ENCODE measurements around the gene FBLL1.
"Not testable (repeated sequence)": the region's sequence is repeated elsewhere in the genome, so short reads cannot be mapped to it uniquely, and the experiment has no call there.

FBLL1 gene

GRCh38 chr5:168528521-168529373, at the start of gene FBLL1:
TSS of gene FBLL1 (plus strand) at chr5:168529305. CDS start at chr5:168529505, 200 bp downstream.
- peak; percentile 42 for DNase-seq (ENCODE audit: low spot score)

DNA sequence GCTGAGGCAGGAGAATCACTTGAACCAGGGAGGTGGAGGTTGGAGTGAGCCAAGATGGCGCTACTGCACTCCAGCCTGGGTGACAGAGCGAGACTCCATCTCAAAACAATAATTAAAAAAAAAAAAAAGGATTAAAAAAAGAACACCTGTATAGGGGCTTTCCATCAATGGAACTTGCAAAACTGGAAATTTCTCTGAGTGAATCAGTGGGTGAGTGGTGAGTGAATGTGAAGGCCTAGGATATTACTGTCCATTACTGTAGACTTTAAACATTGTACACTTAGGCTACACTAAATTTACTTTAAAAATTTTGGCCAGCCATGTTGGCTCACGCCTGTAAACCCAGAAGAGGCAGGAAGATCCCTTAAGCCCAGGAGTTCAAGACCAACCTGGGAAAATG, 48.5 kb upstream of the FBLL1 start:
- no peak for DNase-seq (ENCODE audit: low spot score)

- DNase-seq (ENCODE audit: low spot score), result no peak
Observed at GRCh38 chr5:168481330-168481788, 47.7 kb upstream of the FBLL1 start.

GRCh38 chr5:168482361-168482760, 46.7 kb upstream of the FBLL1 start:
- no peak for DNase-seq (ENCODE audit: low spot score)

- DNase-seq (ENCODE audit: low spot score), result peak; percentile 96
Observed at GRCh38 chr5:168486136-168486879, 42.8 kb upstream of the FBLL1 start, which contains the start of gene RARS1. TSS of gene RARS1 (plus strand) at chr5:168486471. CDS start at chr5:168486499, 28 bp downstream.

DNA sequence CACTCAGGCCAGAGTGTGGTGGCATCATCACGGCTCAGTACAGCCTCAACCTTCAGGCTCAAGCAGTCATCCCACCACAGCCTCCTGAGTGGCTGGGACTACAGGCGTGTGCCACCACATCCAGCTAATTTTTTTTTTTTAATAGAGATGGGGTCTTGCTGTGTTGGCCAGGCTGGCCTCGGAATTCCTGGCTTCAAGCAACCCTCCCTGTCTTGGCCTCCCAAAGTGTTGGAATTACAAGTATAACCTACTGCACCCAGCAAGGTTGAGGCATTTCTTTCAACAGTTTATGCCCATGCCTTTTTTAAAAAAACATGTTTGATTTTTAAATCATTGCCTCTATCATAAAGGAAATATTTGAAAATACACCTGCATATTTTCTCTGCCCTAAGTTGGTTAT, 40.0 kb upstream of the FBLL1 start:
- DNase-seq (ENCODE audit: low spot score), result no peak

- DNase-seq (ENCODE audit: low spot score), result no peak
Observed at GRCh38 chr5:168494057-168494555, 35.0 kb upstream of the FBLL1 start.

DNA sequence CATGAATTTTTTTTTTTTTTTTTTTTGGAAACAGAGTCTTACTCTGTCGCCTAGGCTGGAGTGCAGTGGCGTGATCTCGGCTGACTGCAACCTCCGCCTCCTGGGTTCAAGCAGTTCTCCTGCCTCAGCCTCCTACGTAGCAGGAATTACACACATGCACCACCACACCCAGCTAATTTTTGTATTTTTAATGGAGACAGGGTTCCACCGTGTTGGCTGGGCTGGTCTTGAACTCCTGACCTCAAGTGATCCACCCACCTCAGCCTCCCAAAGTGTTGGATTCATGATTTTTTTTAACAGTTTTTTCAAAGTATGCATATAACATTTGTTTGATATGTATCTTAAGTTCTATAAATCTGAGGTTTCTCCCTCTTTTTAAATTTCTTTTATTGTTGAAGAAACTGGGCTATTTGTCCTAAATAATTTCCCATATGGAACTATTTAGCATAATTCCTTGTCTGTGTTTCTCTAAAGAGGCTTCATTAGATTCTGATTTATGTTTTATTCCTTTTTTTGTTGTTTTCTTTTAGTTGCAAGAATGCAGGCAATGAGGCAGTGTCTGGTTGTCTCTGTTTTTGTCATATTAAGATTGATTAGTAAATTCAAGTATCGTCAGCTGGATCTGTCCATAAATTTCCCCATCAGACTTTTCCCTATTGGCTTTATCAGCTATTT, 26.4 kb upstream of the FBLL1 start:
- DNase-seq (ENCODE audit: low spot score), result no peak

GRCh38 chr5:168513861-168514428, 15.2 kb upstream of the FBLL1 start:
- DNase-seq (ENCODE audit: low spot score), result no peak

- DNase-seq (ENCODE audit: low spot score), result no peak
Observed at GRCh38 chr5:168525856-168526255, 3.2 kb upstream of the FBLL1 start.

DNA sequence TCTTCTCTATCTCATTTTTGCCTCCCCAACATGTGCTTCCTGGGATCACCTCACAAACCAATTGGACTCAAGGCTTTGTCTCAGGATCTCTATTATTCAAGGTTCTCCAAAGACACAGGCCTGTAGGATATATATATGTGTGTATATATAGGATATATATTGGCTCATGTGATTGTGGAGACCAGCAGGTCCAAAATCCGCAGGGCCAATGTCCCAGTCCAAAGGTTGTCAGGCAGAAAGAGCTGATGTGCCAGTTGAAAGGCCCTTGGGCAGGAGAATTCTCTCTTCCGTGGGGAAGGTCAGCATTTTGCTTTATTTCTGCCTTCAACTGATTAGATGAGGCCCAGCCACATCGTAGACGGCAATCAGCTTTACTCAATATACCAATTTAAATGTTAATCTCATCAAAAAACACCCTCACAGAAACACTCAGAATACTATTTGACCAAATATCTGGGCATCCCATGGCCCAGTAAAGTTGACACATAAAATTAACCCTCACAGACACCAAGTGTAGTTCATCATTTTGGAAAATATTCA, 1.3 kb upstream of the FBLL1 start:
- DNase-seq (ENCODE audit: low spot score), result no peak

GRCh38 chr5:168529374-168530234, 499 bp downstream of the FBLL1 start:
- peak; percentile 15 for DNase-seq (ENCODE audit: low spot score)

- DNase-seq (ENCODE audit: low spot score), result no peak
Observed at GRCh38 chr5:168530621-168531150, 1.6 kb downstream of the FBLL1 start.

- no peak for DNase-seq (ENCODE audit: low spot score)
Observed at GRCh38 chr5:168531191-168531590, 2.1 kb downstream of the FBLL1 start.

DNA sequence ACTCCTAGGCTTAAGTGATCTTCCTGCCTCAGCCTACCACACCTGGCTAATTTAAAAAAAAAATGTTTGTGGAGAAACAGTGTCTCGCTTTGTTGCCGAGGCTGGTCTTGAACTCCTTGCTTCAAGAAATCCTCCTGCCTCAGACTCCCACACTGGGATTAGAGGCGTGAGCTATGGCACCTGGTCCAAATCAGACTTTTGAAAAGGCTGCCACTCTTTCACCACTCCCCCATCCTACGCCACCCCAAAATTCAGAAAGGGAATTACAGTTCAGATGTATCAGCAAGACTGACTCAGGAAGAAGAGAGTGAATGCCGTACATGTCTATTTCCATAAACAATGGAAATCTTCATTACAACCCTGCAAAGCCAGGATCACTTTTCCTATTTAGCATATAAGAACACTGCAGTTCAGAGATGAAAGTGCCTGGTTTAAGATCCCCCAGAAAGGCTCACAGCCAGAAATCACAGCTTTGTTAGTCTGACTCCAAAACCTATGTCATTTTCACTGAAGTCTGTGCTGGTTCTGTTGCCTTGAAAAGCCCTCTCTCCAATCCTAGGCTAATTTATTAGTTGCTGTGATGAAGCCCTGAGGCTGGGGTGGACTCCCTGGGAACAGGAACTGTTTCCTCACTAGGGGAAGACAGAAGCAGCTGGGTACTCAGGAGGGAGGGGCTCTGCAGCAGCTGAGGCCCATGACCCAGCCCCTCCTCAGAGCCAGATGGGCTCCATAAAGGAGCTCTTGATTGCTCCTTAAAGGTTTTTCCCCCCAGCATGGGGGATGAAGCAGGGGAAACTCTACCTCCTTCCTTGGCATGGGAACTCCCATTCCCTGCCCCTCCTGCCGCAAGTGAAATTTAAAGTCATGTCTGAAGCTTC, 3.1 kb downstream of the FBLL1 start:
- DNase-seq (ENCODE audit: low spot score), result no peak

DNA sequence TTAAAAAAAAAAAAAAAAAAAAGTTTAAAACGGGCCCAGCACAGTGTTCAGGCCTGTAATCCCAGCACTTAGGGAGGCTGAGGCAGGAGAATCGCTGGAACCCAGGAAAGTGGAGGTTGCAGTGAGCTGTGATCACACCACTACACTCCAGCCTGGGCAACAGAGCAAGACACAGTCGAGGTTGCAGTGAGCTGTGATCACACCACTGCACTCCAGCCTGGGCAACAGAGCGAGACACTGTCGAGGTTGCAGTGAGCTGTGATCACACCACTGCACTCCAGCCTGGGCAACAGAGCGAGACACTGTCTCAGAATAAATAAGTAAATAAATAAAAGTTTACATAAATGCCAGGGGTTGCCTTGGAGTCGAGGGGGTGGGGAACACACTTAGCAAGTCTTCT, 5.2 kb downstream of the FBLL1 start:
- not testable (repeated sequence) for DNase-seq (ENCODE audit: low spot score)

DNA sequence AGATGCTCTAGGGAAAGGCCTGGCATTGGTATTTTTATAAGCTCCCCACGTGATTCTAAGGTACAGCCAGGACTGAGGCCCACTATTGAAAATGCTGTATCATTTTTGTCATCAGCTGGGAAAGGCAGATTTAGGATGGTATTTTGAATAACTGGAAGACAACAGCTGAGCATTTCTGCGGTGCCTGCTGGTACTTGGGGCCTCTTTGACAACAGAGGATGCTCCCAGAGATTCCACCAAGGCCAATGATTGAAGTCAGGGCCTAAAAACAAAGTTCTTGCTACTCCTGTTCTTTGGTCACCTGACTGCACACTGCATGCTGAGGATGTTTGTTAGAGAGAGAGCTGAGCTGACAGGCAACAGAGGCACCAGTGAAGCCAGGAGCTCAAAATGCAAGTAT, 8.1 kb downstream of the FBLL1 start:
- DNase-seq (ENCODE audit: low spot score), result no peak

- no peak for DNase-seq (ENCODE audit: low spot score)
Observed at GRCh38 chr5:168549554-168549953, 20.4 kb downstream of the FBLL1 start.

DNA sequence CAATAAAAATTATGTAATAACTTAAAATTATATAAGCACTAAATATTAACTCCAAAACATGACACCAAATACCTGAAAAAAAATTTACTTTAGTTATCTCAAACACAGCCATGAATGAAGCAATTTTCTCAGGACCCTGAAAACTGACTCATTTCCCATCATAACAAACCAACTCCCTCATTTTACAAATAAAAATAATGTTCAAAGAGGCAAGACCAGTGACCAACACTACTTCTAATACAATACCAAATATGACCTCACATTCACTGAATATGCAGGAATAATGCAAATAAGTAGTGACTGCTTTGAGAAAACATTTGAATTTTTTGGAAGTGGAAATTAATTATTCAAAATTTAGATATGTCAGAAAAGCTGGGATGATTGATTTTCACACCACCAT, 21.6 kb downstream of the FBLL1 start:
- DNase-seq (ENCODE audit: low spot score), result no peak

Data from Ammon's horn (tissue), 1 donor.